NCI-H146 treated with DMSO at 0.1 percent for 48 hours (cell line): Measurements from ENCODE around the gene TPCN1.

ENCODE experiments used
- DNase-seq: peaks from one replicate; lab custom pipeline; 2025; ENCODE audit not compliant: unreplicated experiment; lab: John Stamatoyannopoulos, UW

TPCN1 gene

DNA sequence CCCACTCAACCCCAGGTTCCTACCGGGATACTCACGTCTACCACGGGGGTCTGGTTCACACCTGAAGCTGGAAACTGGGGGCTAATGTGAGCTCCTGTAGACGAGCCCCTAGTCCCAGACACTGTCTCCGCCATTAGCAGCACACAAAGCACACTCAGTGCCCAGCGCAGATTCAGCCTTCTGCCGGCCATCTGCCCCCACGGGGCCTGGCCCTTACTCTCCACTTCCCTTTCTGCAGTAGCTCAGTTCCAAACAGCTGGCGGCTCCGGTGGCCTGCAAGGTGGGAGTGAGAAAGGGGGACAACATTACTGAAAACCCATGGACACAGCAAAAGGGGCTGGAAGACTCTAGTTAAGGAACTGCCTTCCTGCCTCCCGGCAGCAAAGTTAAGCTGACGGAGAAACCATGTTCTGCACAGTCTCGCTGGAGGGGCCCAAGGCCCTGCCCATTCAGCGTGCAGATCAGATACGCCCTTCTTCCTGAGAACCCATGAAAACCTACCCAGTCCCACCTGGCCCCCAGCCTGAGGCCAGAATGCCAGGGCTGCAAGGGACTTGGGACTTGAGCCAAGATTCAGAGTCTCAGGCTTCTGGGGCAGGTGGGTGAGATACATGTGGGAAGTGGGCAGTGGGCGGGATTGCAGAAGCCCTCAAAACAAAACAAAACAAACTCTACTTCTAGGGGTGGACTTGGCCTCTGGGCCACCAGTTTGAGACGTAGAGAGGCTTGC is 111.6 kb downstream of the TPCN1 start:
- DNase-seq, result no peak

DNA sequence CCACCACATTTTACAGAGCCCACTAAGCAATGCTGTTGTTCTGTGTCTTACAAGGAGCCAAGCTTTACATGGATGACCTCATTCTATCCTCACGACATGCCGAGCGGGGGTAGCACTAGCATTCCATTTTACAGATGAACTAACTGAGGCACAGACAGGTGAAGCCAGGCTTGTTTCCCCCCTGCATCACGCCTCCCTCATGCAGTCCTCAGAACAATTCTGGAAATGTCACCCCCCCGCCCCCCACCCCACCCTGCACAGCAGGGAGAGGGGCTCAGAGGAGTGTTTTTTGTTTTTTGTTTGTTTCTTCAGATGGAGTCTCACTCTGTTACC is 112.1 kb downstream of the TPCN1 start:
- DNase-seq, result no peak

DNA sequence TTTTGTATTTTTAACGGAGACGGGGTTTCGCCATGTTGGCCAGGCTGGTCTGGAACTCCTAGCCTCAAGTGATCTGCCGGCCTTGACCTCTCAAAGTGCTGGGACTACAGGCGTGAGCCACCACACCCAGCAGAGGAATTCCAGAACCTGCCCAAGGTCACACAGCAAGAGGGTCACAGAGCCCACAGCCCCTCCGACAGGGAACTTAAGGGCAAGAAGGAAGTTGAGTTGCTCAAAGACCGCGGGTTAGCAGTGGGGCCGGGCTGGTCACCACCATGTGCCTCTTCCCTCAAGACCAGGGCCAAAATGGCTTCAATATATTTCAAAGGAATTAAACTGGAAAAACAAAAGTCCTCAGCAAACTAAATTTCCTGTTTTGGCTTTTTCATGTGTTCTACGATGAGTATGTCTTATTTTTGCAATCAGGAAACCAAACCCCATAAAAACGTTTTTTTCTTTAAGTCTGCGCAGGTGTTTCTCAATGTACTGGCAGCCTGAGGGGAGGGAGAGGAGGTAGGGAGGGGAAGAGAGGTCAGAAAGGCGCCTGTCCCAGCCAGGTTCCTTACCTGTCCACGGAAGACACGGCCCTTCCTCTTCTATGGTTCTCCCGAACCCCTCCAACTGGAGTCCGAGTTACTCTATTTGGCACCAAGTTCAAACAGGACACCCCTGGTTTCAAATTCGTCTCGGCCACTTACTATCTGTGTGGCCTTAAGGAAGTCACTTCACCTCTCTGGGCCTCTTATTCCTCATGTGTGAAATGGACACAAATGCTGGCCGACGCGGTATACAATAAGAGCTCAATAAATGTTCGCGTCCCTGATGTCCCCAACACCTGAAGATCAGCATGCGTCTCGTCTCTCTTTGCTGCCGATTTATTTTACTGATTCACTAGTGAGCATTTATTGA is 112.9 kb downstream of the TPCN1 start:
- DNase-seq, result no peak

DNA sequence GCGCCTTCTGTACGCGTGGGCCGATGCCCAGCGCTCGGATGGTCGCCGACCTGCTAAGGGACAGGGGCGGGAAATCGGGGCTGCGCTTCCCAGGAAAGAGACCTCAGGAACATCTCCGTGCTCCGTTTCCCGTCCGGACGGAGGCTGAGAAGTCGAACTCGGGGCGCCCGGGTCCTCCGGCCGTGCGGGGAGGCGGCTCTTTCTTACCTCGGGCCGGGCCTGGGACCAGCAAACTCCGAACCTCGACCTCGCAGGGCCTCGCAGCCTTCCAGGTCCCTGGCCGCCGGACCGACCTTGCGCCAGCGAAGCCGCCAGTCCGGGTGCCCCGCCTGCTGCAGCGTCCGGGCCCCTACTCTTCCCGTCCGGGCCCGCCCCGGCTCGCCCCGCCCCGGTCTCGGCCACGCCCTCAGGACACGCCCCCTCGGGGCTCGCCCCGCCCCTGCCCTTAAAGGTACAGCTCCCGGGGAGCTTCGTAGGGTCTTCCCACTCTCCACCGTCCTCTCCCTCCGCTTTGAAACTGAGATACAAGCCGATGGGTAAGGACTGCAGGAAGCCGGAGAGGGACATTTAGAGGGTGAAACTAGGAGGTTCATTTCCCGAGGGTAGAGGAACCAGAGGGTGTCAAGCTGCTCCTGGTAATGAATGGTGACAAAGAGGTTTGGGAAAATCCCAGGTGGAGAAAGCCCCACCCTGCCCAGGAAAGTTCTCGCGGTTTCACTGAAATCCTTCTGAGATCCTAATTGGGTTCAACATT is 113.7 kb downstream of the TPCN1 start, which contains the start of gene SLC8B1:
Gene SLC8B1, minus strand, starts transcription at position 324 of the 754 bp plus-strand sequence. CDS start 2,231 bp downstream, outside the sequence.
- peak; percentile 54 for DNase-seq

DNA sequence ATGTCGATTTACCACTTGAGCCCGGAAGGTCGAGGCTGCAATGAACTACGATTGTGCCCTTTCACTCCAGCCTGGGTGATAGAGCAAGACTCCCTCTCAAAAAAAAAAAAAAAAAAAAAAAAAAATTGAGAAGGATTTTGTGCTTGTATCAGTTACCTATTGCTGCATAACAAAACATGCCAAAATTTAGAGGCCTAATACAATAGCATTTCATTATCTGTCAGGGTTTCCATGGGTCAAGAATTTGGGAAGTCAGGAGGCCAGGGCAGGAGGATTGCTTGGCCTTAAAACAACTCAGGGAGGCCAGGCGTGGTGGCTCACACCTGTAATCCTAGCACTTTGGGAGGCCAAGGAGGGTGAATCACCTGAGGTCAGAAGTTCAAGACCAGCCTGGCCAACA is 118.3 kb downstream of the TPCN1 start:
- no peak for DNase-seq

DNA sequence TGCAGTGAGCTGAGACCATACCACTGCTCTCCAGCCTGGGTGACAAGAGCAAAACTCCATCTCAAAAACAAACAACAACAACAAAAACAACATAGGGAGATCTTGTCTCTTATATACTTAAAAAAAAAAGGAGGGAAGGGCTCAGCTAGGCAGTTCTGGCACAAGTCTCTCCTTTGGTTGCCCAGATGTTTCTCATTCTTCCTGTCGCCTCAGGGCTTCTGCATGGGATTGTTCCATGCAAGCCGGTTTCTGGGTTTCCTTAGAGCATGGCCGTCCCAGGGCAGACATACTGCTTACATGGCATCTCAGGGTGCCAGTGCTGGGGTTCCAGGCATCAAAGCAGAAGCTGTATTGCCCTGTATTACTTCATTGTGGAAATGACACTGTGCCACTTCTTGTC is 118.8 kb downstream of the TPCN1 start:
- DNase-seq, result no peak

DNA sequence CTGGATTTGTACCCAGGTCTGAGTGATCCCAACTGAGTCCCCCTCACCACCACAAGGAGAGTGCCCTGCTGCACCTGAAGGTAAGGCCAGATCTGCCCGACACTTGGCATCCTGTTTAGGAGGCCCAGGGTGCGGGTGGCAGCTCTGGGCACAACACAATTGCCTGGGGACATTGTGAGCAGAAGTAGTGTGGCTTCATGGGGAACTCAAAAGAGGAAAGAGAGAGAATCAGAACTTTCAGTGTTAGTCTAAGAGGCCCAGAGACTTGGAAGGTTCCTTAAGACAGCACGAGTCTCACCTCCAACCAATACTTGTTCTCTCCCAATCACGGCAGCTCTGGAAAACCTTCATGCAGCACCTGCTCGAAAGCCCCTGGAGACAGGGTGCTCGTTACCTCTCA is 120.3 kb downstream of the TPCN1 start:
- no peak for DNase-seq

DNA sequence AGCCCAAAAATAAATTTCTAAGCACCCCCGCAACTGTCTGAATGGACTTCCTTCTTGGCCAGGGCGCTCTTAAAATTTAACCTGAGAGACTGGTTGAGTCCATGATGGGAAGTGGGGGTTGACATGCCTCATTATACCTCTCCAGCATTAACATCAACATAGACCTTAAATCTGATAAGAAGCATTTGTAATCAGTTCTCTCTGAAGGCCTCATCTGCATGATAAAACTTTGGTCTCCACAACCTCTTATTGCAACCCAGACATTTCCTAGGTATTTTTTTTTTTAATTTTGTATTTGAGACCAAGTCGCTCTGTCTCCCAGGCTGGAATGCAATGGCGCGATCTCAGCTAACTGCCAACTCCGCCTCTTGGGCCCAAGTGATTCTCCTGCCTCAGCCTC is 124.1 kb downstream of the TPCN1 start:
- DNase-seq, result no peak

DNA sequence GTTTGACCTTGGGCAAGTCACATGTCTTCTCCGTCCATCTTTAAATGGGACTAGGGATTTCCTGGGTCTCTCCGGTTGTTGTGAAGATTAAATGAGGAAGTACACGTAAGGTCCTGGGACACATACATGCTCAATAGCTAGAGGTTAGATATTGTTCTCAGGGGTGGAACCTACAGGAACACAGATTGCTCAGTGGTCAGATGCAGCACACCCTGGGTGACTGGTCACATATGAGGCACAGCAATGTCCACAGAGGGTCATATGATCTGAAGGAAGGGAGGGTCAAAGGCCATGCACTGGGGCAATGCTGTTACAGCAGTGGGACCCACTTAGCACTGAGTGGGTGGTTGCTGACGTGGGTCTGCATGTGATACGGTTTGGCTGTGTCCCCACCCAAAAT is 125.1 kb downstream of the TPCN1 start:
- DNase-seq, result no peak

DNA sequence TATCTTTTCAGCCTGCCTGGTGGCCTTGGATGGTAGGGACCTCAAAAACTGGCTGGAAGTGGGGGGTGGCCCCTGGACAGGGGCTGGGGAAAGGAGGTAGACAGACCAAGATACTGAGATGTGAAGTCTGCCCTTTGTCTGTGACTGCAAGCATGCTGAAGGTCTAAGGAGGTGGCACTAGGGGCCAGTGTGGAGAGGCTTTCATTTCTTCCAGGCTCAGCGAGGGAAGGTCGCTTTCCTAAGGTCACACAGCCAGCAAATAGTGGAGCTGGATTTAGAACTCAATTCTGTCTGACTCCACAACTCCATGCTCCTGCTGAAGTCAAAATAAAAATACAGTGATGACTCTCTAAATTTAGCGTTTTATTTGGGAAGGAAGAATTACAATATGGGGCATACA is 125.8 kb downstream of the TPCN1 start:
- DNase-seq, result no peak

DNA sequence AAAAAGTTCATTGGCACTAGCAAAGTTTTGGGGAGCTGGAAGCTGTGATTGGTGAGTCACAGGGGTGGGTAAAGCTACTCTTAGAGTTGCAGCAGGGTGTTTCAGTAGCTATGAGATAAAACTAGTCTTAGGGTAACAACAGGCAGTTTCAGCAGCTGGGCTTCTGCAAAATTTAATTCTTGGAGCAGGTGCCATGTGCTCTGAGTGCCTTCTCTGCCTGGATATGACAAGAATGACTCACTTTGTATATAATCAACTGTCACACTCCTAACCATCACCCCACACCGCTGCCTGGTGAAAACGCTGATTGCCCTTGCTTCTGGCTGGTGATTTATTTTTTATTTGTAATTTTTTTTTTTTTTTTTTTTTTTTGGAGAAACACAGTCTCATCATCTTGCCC is 126.6 kb downstream of the TPCN1 start:
- no peak for DNase-seq
